Endodermal cell (in vitro differentiated cells): ENCODE results near the gene HIF1A. TPM values are rescaled to one million over a fixed set of nuclear protein-coding genes. Genes with fewer than 3 reads are reported as not detected.

Experiments
- DNase-seq: peaks from one replicate; pipeline ENCODE4 v3.0.0-alpha.2; 2017
- H3K27ac ChIP-seq: 2 replicates; pipeline ENCODE4 v1.5.1; 2013; ENCODE audit warnings: mild to moderate bottlenecking, low read depth, low read length, moderate library complexity
- H3K27me3 ChIP-seq: 2 replicates; pipeline ENCODE4 v1.6.1; 2013; ENCODE audit warnings: mild to moderate bottlenecking, low read length, moderate library complexity; ENCODE audit not compliant: insufficient read depth, control insufficient read depth, poor library complexity, severe bottlenecking
- H3K36me3 ChIP-seq: 2 replicates; pipeline ENCODE4 v1.7.0; 2013; ENCODE audit warnings: mild to moderate bottlenecking, low read length, moderate library complexity; ENCODE audit not compliant: control insufficient read depth, insufficient read depth
- H3K4me1 ChIP-seq: one replicate; pipeline ENCODE4 v1.7.0; 2013; ENCODE audit warnings: low read length; ENCODE audit not compliant: control insufficient read depth, insufficient read depth
- H3K4me3 ChIP-seq: 2 replicates; pipeline ENCODE4 v1.5.1; 2013; ENCODE audit warnings: mild to moderate bottlenecking, low read length, moderate library complexity
- H3K9ac ChIP-seq: 2 replicates; pipeline ENCODE4 v1.6.1; 2013; ENCODE audit warnings: mild to moderate bottlenecking, low read length, moderate library complexity; ENCODE audit not compliant: poor library complexity, severe bottlenecking; ENCODE audit errors: extremely low read depth
- H3K9me3 ChIP-seq: 2 replicates; pipeline ENCODE4 v1.6.1; 2013; ENCODE audit warnings: mild to moderate bottlenecking, low read length, moderate library complexity; ENCODE audit not compliant: control insufficient read depth
- H3K27ac Mint-ChIP-seq: 2 replicates; pipeline ENCODE4 v1.8.0; 2020; ENCODE audit warnings: mixed read lengths
- H3K27me3 Mint-ChIP-seq: 2 replicates; pipeline ENCODE4 v1.8.0; 2021; ENCODE audit warnings: mild to moderate bottlenecking, mixed read lengths; ENCODE audit not compliant: insufficient read depth
- H3K36me3 Mint-ChIP-seq: 2 replicates; pipeline ENCODE4 v1.8.0; 2020; ENCODE audit warnings: low read depth, mixed read lengths
- H3K4me1 Mint-ChIP-seq: 2 replicates; pipeline ENCODE4 v1.8.0; 2020; ENCODE audit warnings: mixed read lengths
- H3K4me3 Mint-ChIP-seq: 2 replicates; pipeline ENCODE4 v1.8.0; 2020; ENCODE audit warnings: mild to moderate bottlenecking, moderate library complexity, mixed read lengths
- H3K9me3 Mint-ChIP-seq: 2 replicates; pipeline ENCODE4 v1.8.0; 2020; ENCODE audit warnings: mild to moderate bottlenecking, mixed read lengths
- WGBS, 2 experiments: methylation state at CpG; one replicate each; pipeline versions ENCODE4 v1.1.5 to v1.1.7; 2013; ENCODE audit warnings: missing lambda C conversion rate in 2 of 2, mixed read lengths in 1 of 2; ENCODE audit not compliant: insufficient coverage in 1 of 2, insufficient read length in 1 of 2; 5-methylcytosine and 5-hydroxymethylcytosine counted together
- total RNA-seq, 2 donors: library from RNA; stranded (reverse); fragmentation: NEBNext Ultra II Directional in 1 of 2; extraction: Animal tissue kit (Norgen Biotek cat#: 25700) in 1 of 2; gene quantifications; 2 replicates in 1 of 2; 3 replicates in 1 of 2; pipeline ENCODE4 v1.2.1, GENCODE V29; 2021
- TF ChIP-seq, protein P1 (sequence below): fragments of 200-600 bp; sonication (generic); conservative IDR thresholded peaks from 2 replicates; pipeline ENCODE4 v1.5.0; 2021; ENCODE audit warnings: antibody characterized with exemption, mild to moderate bottlenecking

HIF1A gene
- total RNA-seq, 2 donors from 2014 or later: 201 to 227 TPM

DNA sequence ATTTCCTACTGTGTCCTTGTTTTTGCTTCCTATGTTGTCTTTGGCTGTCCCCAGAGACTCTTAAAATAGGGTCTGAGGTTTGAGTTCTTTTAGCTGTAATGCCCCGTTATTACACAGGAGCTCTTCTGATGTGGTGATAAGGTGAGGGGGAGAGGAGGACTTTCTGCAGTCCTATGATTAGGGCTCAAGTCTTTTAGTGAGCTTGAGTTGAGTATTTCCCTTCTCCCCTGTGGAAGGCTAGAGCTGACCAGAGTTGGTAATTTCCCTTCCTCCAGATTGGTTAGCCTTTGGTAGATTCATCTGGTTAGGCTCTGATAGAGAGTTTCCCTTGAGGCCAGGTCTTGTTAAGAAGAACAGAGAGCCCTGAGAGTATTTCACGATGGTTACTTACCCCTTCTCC, 4.3 kb upstream of the HIF1A start:
- no peak overlapping the region for H3K27ac Mint-ChIP-seq
- no peaks in the 10 kb centered on the region for H3K4me1 ChIP-seq
- no peaks in the 10 kb centered on the region for H3K36me3 Mint-ChIP-seq
- H3K4me3 Mint-ChIP-seq: no peak overlapping the region
- no peak overlapping the region for H3K27ac ChIP-seq
- TF ChIP-seq, protein P1, sequence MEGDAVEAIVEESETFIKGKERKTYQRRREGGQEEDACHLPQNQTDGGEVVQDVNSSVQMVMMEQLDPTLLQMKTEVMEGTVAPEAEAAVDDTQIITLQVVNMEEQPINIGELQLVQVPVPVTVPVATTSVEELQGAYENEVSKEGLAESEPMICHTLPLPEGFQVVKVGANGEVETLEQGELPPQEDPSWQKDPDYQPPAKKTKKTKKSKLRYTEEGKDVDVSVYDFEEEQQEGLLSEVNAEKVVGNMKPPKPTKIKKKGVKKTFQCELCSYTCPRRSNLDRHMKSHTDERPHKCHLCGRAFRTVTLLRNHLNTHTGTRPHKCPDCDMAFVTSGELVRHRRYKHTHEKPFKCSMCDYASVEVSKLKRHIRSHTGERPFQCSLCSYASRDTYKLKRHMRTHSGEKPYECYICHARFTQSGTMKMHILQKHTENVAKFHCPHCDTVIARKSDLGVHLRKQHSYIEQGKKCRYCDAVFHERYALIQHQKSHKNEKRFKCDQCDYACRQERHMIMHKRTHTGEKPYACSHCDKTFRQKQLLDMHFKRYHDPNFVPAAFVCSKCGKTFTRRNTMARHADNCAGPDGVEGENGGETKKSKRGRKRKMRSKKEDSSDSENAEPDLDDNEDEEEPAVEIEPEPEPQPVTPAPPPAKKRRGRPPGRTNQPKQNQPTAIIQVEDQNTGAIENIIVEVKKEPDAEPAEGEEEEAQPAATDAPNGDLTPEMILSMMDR: no peak
- 77 to 89% methylated on average over 1 to 2 of the region's 2 CpGs for WGBS, 2 experiments
- peaks cover 21% of the 10 kb centered on the region for H3K4me1 Mint-ChIP-seq
- H3K4me3 ChIP-seq: no peak overlapping the region
- no peaks in the 10 kb centered on the region for H3K27me3 ChIP-seq
- H3K9me3 ChIP-seq: peaks cover 5% of the 10 kb centered on the region
- no peak overlapping the region for H3K9ac ChIP-seq
- H3K27me3 Mint-ChIP-seq: no peaks in the 10 kb centered on the region
- no peaks in the 10 kb centered on the region for H3K36me3 ChIP-seq
- DNase-seq: no peak
- H3K9me3 Mint-ChIP-seq: no peaks in the 10 kb centered on the region

DNA sequence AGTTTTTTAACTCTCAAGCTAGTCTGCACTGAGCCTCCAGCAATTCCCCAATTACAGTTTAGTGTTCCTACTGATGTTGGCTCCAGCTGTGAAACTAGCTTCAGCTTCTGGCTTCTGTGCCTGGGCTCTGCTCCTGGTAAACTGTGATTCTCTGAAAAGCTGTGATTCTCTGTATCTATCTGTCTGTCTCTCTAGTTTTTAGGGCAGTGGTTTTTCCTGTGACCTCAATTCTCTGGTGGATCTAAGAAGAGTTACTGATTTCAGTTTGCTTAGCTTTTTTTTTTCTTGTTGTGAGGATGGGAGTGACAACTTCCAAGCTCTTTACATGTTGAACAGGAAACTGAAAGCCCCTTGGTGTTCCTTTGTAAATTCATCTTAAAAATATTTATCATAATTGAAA, 3.8 kb upstream of the HIF1A start:
- DNase-seq: no peak
- no peaks in the 10 kb centered on the region for H3K36me3 Mint-ChIP-seq
- peaks cover 5% of the 10 kb centered on the region for H3K9me3 ChIP-seq
- H3K27ac ChIP-seq: no peak overlapping the region
- no peak overlapping the region for H3K9ac ChIP-seq
- H3K4me3 ChIP-seq: no peak overlapping the region
- H3K9me3 Mint-ChIP-seq: no peaks in the 10 kb centered on the region
- TF ChIP-seq, protein P1: no peak
- H3K27me3 ChIP-seq: no peaks in the 10 kb centered on the region
- no peaks in the 10 kb centered on the region for H3K27me3 Mint-ChIP-seq
- no peaks in the 10 kb centered on the region for H3K4me1 ChIP-seq
- no peak overlapping the region for H3K4me3 Mint-ChIP-seq
- no peaks in the 10 kb centered on the region for H3K36me3 ChIP-seq
- H3K27ac Mint-ChIP-seq: peak overlapping the region; percentile 50
- peaks cover 21% of the 10 kb centered on the region for H3K4me1 Mint-ChIP-seq

DNA sequence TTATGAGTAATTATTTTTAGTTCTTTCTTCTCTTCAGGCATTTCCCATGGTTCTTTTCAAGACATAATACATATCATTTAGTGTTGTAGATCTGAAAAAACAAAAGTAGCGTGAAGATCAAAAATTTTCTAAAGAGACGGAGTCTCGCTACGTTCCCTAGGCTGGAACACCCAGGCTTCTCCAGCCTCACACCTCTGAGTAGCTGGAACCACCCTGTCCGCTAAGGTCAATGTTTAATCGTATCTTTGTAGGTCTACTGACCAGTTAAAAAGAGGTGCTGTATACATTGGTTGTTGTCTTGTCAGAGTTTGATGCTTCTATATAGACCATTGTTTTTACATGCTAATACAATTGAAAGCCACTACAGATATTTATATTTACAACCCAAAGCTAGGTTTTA, 1.3 kb upstream of the HIF1A start:
- H3K4me1 ChIP-seq: no peaks in the 10 kb centered on the region
- H3K4me3 Mint-ChIP-seq: peak overlapping the region; percentile 96
- H3K27ac Mint-ChIP-seq: no peak overlapping the region
- no peak overlapping the region for H3K4me3 ChIP-seq
- no peaks in the 10 kb centered on the region for H3K9me3 Mint-ChIP-seq
- H3K9ac ChIP-seq: no peak overlapping the region
- no peak overlapping the region for H3K27ac ChIP-seq
- 93% methylated on average over 6 of the region's 6 CpGs; no CpG with 5 or more reads in 1 of the 2 experiments for WGBS, 2 experiments
- no peaks in the 10 kb centered on the region for H3K9me3 ChIP-seq
- DNase-seq: no peak
- H3K36me3 Mint-ChIP-seq: no peaks in the 10 kb centered on the region
- H3K36me3 ChIP-seq: no peaks in the 10 kb centered on the region
- H3K27me3 Mint-ChIP-seq: no peaks in the 10 kb centered on the region
- H3K27me3 ChIP-seq: no peaks in the 10 kb centered on the region
- TF ChIP-seq, protein P1: no peak
- H3K4me1 Mint-ChIP-seq: peaks cover 38% of the 10 kb centered on the region
